MM.1S (cell line): ENCODE results near the gene OBSCN.

Experiments
- CTCF ChIP-seq: fragments of 300-600 bp; sonication (generic); IDR thresholded peaks from 2 replicates; pipeline ENCODE4 v1.5.1; 2016; ENCODE audit warnings: antibody characterized with exemption, low read length, mixed read lengths
- EZH2 ChIP-seq: fragments of 300-600 bp; sonication (generic); optimal IDR thresholded peaks from 2 replicates; pipeline ENCODE3; 2017; ENCODE audit warnings: low read depth, mild to moderate bottlenecking, antibody characterized with exemption, low read length, mixed read lengths
- EZH2phosphoT487 ChIP-seq: fragments of 300-600 bp; sonication (generic); IDR thresholded peaks from 2 replicates; pipeline ENCODE4 v1.6.1; 2018; ENCODE audit warnings: antibody characterized with exemption, low read length

GRCh38 chr1:228171221-228171891 lies 36.5 kb upstream of the OBSCN start:
- TF ChIP-seq CTCF (no peak), EZH2 (no peak), EZH2phosphoT487 (no peak)
